Glomerular visceral epithelial cell (primary cell): ENCODE data around the gene SNX9.
A peak's percentile ranks its signal among the peaks of the same experiment; 100 is the strongest.
"Not testable (repeated sequence)": the region's sequence is repeated elsewhere in the genome, so short reads cannot be mapped to it uniquely, and the experiment has no call there.

Experiments
- DNase-seq: peaks from one replicate; pipeline ENCODE4 v3.0.0-alpha.2; 2016; ENCODE audit errors: extremely low spot score

Gene SNX9

DNA sequence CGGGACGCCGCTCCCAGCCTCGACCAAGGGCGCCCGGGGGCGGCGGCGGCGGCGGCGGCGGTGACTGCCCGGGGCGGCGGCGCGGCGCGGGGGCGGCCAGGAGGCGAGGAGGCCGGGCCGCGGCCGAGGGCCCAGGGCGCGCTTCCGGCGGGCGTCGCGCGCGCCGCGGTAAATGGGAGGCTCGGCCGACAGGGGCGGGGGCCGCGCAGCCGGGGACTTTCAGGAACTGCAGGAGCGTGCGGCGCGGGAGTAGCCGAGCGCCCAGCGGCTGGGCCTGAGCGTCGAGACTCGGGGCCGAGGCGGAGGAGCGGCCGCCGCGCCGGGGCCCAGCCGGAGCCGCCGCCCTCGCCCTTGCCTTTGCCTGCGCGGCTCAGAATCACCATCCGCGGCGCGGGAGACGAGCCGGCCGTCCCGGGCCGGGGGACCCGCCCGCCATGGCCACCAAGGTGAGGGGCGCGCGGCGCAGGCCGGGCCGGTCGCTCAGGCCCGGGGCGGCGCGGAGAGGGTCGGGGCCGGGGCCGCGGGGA lies at the start of gene SNX9:
TSS of gene SNX9 (plus strand) at position 246 of the 527 bp plus-strand sequence. CDS start at position 435, 189 bp downstream.
- DNase-seq, result peak; percentile 82

DNA sequence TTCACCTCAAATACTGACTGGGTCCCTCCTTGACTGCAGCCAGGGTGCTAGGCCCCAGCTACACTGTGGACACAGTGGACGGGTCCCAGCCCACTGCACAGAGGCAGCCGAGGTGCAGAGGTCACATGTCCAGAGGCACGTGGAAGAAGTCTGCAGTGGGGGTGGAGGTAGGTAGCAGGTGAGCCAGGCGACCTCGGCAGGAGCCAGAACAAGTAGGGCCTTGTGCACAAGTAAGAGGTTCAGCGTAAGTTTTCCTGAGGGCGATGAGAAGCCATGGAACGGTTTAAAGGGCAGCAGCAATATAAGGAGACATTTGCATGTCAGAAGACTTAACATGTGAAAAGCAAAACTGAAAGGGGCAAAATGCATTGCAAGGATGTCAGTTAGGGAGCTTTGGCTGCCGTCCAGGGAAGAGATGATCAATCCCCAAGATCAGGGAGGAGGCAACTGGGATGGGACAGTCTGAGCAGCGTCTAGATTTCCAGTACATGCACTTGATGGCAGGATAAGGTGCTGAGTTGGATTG lies 49.7 kb upstream of the SNX9 start:
- DNase-seq, result no peak

DNA sequence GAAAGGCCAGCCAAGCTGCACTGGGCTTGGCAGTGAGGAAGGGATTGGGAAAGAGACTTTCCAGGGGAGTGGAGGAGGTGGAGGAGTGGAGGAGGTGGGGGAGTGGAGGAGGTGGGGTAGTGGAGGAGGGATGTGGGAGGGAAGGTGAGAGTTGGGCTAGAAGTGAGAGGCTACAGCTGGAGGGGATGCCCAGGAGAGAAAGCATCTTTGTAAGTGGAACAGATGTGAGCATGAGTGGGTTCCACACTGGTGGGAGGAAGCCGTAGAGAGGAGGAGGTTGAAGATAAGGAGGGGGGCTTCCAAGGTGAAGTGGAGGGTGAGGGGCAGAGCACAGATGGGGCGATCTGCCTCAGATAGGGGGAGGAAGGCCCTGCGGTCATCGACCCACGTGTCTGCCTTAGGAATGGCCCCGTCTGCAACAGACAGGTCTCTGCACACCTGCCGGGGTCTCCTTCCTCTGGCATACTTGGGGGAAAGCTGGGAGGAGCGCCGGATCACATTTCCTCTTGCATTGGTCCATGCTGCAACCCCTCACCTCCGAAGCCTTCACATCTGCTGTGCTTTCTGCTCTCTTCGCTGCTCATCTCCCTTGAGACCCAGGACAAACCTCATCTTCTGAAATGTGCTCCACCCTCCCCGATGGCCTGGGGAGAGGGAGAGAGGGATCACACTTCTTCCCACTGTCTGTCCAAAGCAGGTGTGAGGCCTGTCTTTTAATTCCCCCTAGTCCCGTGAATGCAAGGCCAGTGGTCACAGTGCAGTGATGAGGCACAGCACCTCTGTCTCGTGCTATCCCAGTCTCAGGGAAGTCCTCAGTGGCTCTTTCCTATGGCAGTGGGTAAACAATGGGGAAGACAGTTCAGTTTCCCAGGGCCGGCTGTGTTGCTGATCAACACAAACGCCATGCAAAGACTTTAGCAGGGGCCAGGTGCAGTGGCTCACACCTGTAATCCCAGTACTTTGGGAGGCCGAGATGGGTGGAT lies 48.6 kb upstream of the SNX9 start:
- DNase-seq, result no peak

DNA sequence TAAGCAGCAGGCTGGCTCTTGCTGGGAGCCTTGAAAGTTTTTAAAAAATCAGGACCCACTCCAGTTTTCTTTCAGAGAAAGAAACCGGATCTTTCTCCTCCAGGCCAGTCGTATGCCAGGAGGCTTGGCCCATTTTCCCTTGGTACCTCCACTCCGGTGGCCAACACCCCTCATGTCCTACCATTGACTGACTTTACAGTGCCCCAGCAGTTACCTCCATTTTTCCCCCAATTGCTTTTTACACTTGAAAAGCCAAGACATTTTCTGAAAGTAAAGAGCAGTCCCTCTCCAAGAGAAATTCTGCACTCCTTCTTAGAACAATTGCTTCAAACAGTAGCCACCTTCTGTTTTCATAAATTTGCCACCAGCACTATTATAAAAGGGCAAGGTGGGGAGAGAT lies 47.7 kb upstream of the SNX9 start:
- DNase-seq, result no peak

DNA sequence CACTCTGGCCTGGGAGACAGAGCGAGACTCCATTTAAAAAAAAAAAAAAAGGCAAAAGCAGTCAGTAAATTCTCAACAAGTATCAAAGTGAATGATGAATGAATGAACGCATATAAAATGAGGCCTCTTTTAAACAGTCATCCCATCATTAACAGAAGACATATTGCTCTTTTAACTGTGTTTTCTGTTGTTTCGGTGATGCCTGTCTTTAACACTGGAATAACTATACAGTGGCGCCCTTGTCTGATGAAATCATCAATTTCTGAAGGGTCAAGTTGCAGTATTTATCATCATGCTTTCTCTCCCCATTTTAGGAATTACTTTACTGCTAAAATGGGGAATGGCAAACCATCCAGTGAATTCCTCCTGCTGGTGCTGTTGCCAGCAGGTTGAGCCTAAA lies 45.7 kb upstream of the SNX9 start:
- no peak for DNase-seq

DNA sequence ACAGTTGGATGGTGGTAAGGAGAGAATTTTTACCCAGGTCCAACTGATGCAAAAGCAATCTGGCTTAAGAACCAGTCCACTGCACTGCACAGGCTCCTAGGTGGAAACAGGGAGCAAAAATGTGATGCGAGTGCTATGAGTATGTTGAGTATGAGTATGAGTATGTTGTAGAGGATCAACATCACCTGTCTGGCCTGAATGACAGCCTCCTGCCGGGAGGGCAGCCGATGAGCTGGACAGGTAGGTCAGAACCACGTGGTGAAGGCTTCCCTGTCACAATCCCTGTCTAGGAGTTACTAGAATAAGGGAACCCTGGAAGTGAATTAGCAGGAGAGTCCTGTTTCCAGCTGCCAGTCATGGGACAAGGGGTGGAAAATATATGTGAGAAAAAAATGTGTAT lies 44.3 kb upstream of the SNX9 start:
- no peak for DNase-seq

DNA sequence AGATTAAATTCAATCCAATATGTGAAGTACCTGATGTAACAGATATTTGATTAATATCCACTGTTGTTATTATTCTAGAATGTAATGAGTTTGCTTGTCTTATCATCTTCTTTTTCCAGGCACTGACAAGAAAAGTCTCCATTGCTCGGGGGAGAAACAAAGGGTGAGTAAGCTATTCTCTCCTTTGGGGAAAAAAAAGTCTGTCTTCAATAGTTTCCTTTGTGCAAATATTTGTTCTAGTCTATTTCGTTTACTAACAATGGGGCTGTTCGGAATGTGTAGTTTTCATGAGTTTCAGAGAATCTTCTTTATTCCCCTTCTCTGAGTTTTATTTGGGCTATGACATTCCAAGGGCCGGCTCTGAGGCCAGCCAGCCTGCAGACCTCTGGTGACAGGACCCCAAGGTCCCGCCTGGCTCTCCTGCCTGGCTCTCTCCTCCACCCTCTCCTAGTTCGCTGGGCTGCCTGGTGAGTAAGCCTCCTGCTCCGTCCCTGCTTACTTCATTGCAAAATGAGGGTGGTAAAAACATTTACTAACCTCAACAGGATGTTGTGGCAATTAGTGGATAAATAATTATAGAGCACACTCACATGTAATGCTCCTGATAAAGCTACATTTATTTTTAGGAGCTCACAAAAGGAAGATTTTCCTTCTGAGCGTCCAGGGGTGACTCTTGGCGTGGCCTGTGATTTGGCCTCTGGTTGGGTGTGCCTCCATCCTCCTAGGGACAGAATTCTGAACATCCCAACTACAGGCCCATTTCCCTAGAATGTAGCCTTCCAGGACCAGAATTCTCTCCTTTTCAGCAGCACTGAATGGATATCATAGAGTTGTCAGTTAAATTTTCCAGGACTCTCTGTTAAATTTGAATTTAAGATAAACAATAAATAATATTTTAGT lies 43.1 kb upstream of the SNX9 start:
- DNase-seq, result no peak

DNA sequence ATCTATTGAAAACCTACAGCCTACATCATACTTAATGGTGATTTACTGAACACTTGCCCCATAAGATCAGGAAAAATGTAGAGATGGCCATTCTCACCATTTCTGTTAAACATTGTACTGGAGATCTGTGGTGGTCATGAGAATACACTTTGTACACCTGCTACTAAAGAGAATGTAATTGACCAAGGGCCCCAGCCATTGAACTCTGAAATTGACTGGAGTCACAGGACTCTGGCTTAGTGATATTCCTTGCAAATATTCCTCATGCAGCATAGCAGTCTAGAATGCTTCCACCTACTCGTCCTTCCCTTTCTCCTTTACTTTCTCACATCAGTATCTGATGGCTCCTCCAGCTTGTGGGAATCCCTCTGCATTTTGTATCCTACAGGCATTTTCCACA lies 37.4 kb upstream of the SNX9 start:
- no peak for DNase-seq

GRCh38 chr6:157786221-157786620 lies 36.8 kb upstream of the SNX9 start:
- no peak for DNase-seq

- DNase-seq, result no peak
These were observed 36.0 kb upstream of the SNX9 start for GRCh38 chr6:157787080-157787479.

- DNase-seq, result no peak
These were observed 34.9 kb upstream of the SNX9 start for GRCh38 chr6:157788180-157788579.

- no peak for DNase-seq
These were observed 33.7 kb upstream of the SNX9 start for GRCh38 chr6:157789297-157789696.

GRCh38 chr6:157789861-157790260 lies 33.2 kb upstream of the SNX9 start:
- DNase-seq, result no peak

- no peak for DNase-seq
These were observed 32.4 kb upstream of the SNX9 start for GRCh38 chr6:157790548-157791160.

DNA sequence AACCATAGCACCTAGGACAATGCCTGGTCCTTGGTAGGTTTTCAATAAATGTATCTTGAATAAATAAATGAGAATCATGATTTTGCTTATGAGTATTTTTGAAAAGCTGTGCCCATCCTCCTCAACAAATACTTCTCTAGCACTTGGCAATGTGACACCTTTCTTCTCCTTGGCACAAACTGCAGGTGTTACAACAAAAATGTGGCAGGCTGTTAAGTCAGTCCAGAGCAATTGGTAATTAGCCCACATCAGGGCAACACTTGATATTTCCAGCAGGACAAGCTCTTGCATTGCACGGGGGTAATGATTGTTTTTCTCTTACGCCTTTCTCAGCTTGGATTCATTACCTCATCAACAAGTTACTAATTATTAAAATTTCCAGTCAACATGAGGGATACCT lies 31.6 kb upstream of the SNX9 start:
- no peak for DNase-seq

GRCh38 chr6:157792671-157793070 lies 30.4 kb upstream of the SNX9 start:
- no peak for DNase-seq

- not testable (repeated sequence) for DNase-seq
These were observed 29.0 kb upstream of the SNX9 start for GRCh38 chr6:157794012-157794411.

GRCh38 chr6:157795841-157796240 lies 27.2 kb upstream of the SNX9 start:
- no peak for DNase-seq

DNA sequence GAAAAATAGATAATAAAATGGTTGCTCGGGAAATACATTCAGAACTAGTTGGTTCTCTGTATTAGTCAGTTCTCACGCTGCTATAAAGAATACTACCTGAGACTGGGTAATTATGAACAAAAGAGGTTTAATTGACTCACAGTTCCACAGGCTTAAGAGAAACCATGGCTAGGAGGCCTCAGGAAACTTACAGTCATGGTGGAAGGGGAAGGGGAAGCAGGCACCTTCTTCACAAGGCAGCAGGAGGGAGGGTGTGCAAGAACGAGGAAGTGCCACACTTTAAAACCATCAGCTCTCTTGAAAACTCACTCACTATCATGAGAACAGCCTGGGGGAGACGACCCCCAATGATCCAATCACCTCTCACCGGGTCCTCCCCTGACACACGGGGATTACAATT lies 24.2 kb upstream of the SNX9 start:
- no peak for DNase-seq

GRCh38 chr6:157799561-157799960 lies 23.5 kb upstream of the SNX9 start:
- not testable (repeated sequence) for DNase-seq

DNA sequence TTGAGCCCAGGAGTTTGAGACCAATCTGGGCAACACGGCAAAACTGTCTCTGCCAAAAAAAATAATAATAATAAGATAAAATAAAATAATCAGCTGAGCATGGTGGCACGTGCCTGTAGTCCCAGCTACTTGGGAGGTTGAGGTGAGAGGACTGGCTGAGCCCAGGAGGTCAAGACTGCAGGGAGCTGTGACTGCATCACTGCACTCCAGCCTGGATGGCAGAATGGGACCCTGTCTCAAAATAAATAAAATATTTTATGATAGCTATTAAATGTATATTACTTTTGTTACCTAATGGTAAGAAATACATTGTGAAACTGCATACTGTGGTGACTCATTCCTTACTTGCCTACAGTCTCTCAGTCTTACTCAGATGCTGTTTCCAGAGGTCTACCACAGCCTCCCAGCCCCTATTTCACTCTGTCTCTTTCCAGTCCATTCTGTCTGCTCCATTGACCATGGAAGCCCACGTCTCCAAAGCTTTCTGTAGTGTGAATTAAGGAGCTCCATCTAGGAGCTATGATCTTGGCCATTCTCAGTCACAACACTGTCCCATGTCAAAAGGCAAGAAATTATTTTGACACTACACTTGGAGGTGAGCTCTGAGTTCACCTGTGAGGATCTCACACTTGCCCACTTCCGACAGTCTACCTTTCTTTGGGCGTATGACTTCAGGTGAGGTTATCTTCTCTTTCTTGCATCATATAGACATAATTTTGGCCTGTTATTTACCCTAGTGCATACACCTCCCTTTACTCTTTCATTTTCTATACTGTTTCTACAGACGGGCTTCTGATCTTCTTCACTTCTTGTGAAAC lies 22.4 kb upstream of the SNX9 start:
- peak; percentile 50 for DNase-seq
